H9 (cell line): Measurements from ENCODE around the gene CCDC57. TPM values are rescaled to one million over a fixed set of nuclear protein-coding genes. Genes with fewer than 3 reads are reported as not detected.

Experiments
- DNase-seq: peaks from one replicate; pipeline ENCODE4 v3.0.0-alpha.2; 2017
- H2AFZ ChIP-seq: one replicate; pipeline ENCODE4 v1.6.1; 2013; ENCODE audit warnings: mild to moderate bottlenecking, low read length, control low read depth, moderate library complexity
- H2AK5ac ChIP-seq: 2 replicates; pipeline ENCODE4 v1.6.1; 2013; ENCODE audit warnings: low read length, control low read depth, mixed read lengths; ENCODE audit not compliant: insufficient read length
- H2BK120ac ChIP-seq: one replicate; pipeline ENCODE4 v1.6.1; 2013; ENCODE audit warnings: low read depth, mild to moderate bottlenecking, low read length, control low read depth, inconsistent platforms; ENCODE audit not compliant: poor library complexity, severe bottlenecking
- H2BK12ac ChIP-seq: 2 replicates; pipeline ENCODE4 v1.6.1; 2013; ENCODE audit warnings: low read length, control low read depth, mixed read lengths, low read depth; ENCODE audit not compliant: insufficient read length
- H2BK15ac ChIP-seq: 2 replicates; pipeline ENCODE4 v1.6.1; 2013; ENCODE audit warnings: low read depth, low read length, control low read depth
- H2BK20ac ChIP-seq: one replicate; pipeline ENCODE4 v1.6.1; 2013; ENCODE audit warnings: low read depth, mild to moderate bottlenecking, low read length, control low read depth, inconsistent platforms; ENCODE audit not compliant: poor library complexity, severe bottlenecking
- H2BK5ac ChIP-seq: 2 replicates; pipeline ENCODE4 v1.6.1; 2013; ENCODE audit warnings: low read length, control low read depth, mixed read lengths; ENCODE audit not compliant: insufficient read length
- H3K14ac ChIP-seq: 2 replicates; pipeline ENCODE4 v1.6.1; 2013; ENCODE audit warnings: low read length, control low read depth; ENCODE audit not compliant: insufficient read depth
- H3K18ac ChIP-seq: 2 replicates; pipeline ENCODE4 v1.6.1; 2013; ENCODE audit warnings: low read depth, mild to moderate bottlenecking, mixed read lengths, low read length, control low read depth; ENCODE audit not compliant: insufficient read length
- H3K23ac ChIP-seq: 2 replicates; pipeline ENCODE4 v1.6.1; 2013; ENCODE audit warnings: low read length, control low read depth, mixed read lengths, low read depth; ENCODE audit not compliant: insufficient read length
- H3K23me2 ChIP-seq: 2 replicates; pipeline ENCODE4 v1.6.1; 2013; ENCODE audit warnings: low read depth, mild to moderate bottlenecking, mixed read lengths, low read length, control low read depth; ENCODE audit not compliant: insufficient read length, poor library complexity, severe bottlenecking
- H3K27ac ChIP-seq: 2 replicates; pipeline ENCODE4 v1.5.1; 2013; ENCODE audit warnings: low read length, control low read depth, mixed read lengths, low read depth; ENCODE audit not compliant: insufficient read length
- H3K27me3 ChIP-seq: 2 replicates; pipeline ENCODE4 v1.6.1; 2013; ENCODE audit warnings: low read length, control low read depth, inconsistent platforms; ENCODE audit not compliant: insufficient read depth
- H3K4ac ChIP-seq: 2 replicates; pipeline ENCODE4 v1.6.1; 2013; ENCODE audit warnings: low read depth, mild to moderate bottlenecking, control low read depth, inconsistent platforms, low read length, moderate library complexity
- H3K4me1 ChIP-seq: 2 replicates; pipeline ENCODE4 v1.6.1; 2013; ENCODE audit warnings: low read length, control low read depth, inconsistent platforms; ENCODE audit not compliant: insufficient read depth
- H3K4me2 ChIP-seq: 2 replicates; pipeline ENCODE4 v1.6.1; 2013; ENCODE audit warnings: low read length, control low read depth, mixed read lengths; ENCODE audit not compliant: insufficient read length, insufficient read depth
- H3K56ac ChIP-seq: 2 replicates; pipeline ENCODE4 v1.6.1; 2013; ENCODE audit warnings: low read depth, mild to moderate bottlenecking, mixed read lengths, low read length, control low read depth; ENCODE audit not compliant: insufficient read length
- H3K79me1 ChIP-seq: 2 replicates; pipeline ENCODE4 v1.6.1; 2013; ENCODE audit warnings: low read depth, mild to moderate bottlenecking, moderate library complexity, low read length, control low read depth, inconsistent platforms; ENCODE audit not compliant: insufficient read depth, poor library complexity, severe bottlenecking
- H3K79me2 ChIP-seq: 2 replicates; pipeline ENCODE4 v1.6.1; 2013; ENCODE audit warnings: low read length, control low read depth, inconsistent platforms; ENCODE audit not compliant: insufficient read depth
- H3K9ac ChIP-seq: 2 replicates; pipeline ENCODE4 v1.6.1; 2013; ENCODE audit warnings: low read length, control low read depth, mixed read lengths; ENCODE audit not compliant: insufficient read length; ENCODE audit errors: extremely low read depth
- H3K9me3 ChIP-seq: one replicate; pipeline ENCODE4 v1.6.1; 2013; ENCODE audit warnings: low read depth, low read length, inconsistent platforms; ENCODE audit not compliant: control insufficient read depth
- H3T11ph ChIP-seq: one replicate; pipeline ENCODE4 v1.6.1; 2013; ENCODE audit warnings: mild to moderate bottlenecking, low read length, control low read depth, inconsistent platforms
- H4K20me1 ChIP-seq: one replicate; pipeline ENCODE4 v1.6.1; 2013; ENCODE audit not compliant: control insufficient read depth, insufficient read length, insufficient read depth
- H4K5ac ChIP-seq: 2 replicates; pipeline ENCODE4 v1.6.1; 2013; ENCODE audit warnings: low read depth, mild to moderate bottlenecking, mixed read lengths, low read length, control low read depth; ENCODE audit not compliant: insufficient read length
- H4K8ac ChIP-seq: replicated peaks from 2 replicates; pipeline ENCODE4 v1.6.1; 2013; ENCODE audit warnings: low read length, control low read depth, mixed read lengths, low read depth; ENCODE audit not compliant: insufficient read length
- H4K91ac ChIP-seq: 2 replicates; pipeline ENCODE4 v1.6.1; 2013; ENCODE audit warnings: low read depth, mild to moderate bottlenecking, moderate library complexity, mixed read lengths, low read length, control low read depth; ENCODE audit not compliant: insufficient read length
- H3K27ac Mint-ChIP-seq, 3 experiments: 2 replicates in 2 of 3; 3 replicates in 1 of 3; pipeline ENCODE4 v1.8.0; 2020 to 2021; ENCODE audit warnings: mixed read lengths in 3 of 3, mild to moderate bottlenecking in 1 of 3, moderate library complexity in 1 of 3
- H3K27me3 Mint-ChIP-seq: 2 replicates; pipeline ENCODE4 v1.8.0; 2021; ENCODE audit warnings: low read depth, mild to moderate bottlenecking, moderate library complexity, mixed read lengths
- H3K36me3 Mint-ChIP-seq, 3 experiments: 2 replicates in 2 of 3; 3 replicates in 1 of 3; pipeline ENCODE4 v1.8.0; 2020 to 2021; ENCODE audit warnings: low read depth in 3 of 3, mixed read lengths in 3 of 3; ENCODE audit not compliant: insufficient read depth in 1 of 3
- H3K4me1 Mint-ChIP-seq, 2 experiments: 2 replicates each; pipeline ENCODE4 v1.8.0; 2020; ENCODE audit warnings: mixed read lengths in 2 of 2
- H3K4me3 Mint-ChIP-seq, 2 experiments: 2 replicates in 1 of 2; 3 replicates in 1 of 2; pipeline ENCODE4 v1.8.0; 2020 to 2021; ENCODE audit warnings: mild to moderate bottlenecking in 2 of 2, mixed read lengths in 2 of 2, moderate library complexity in 1 of 2
- H3K9me3 Mint-ChIP-seq, 2 experiments: 2 replicates in 1 of 2; 3 replicates in 1 of 2; pipeline ENCODE4 v1.8.0; 2020; ENCODE audit warnings: mild to moderate bottlenecking in 2 of 2, mixed read lengths in 2 of 2, moderate library complexity in 1 of 2
- WGBS: extraction: QIAGEN DNeasy Blood & Tissue Kit; methylation state at CpG from one replicate; pipeline ENCODE4 v1.1.7; 2013; ENCODE audit warnings: missing lambda C conversion rate, low lambda C conversion rate, mixed read lengths; ENCODE audit not compliant: insufficient read length; ENCODE audit errors: extremely low coverage; 5-methylcytosine and 5-hydroxymethylcytosine counted together
- total RNA-seq: library from RNA; stranded (reverse); gene quantifications from 2 replicates; pipeline ENCODE4 v1.2.1, GENCODE V29; 2021
- TF ChIP-seq, protein P1 (sequence below): fragments of 200-600 bp; sonication (generic); conservative IDR thresholded peaks from 3 replicates; pipeline ENCODE4 v1.8.0; 2021; ENCODE audit warnings: antibody characterized with exemption, mild to moderate bottlenecking

The CCDC57 gene
- total RNA-seq, 1 experiment from 2014 or later = 11.0 TPM

DNA sequence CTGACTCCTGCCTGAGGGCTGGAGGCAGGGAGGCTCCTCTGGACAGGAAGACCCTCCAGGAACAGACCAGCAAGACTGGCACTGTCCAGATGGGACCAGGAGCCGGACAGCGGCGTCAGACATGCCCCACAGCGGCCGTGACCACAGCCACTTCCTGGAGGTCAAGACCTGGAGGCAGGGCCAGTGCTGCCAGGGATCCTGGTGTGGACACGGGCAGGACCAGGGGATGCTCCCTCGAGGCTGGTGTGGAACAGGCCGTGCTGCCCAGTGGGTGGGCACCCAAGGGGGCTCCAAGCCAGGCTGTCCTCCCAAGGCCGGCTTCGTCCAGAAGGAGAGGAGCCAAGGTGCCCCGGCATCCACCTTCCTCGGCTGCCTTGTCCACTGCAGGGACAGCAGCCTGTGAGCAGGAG lies 4.5 kb upstream of the CCDC57 start:
- Mint-ChIP-seq H3K4me3 (no peak overlapping the region), H3K27ac (no peak overlapping the region), H3K27me3 (peaks cover 39% of the 10 kb centered on the region), H3K9me3 (no peaks in the 10 kb centered on the region; a peak in 1 of 5 replicates), H3K36me3 (no peaks in the 10 kb centered on the region), H3K4me1 (peaks cover 3% of the 10 kb centered on the region in 2 experiments)
- H3K23me2 ChIP-seq = peaks cover 7% of the 10 kb centered on the region
- no peaks in the 10 kb centered on the region for H3K79me2 ChIP-seq
- H2BK5ac ChIP-seq = no peak overlapping the region
- H4K91ac ChIP-seq = no peak overlapping the region
- H3K23ac ChIP-seq = no peak overlapping the region
- H2BK20ac ChIP-seq = no peak overlapping the region
- H3K4me2 ChIP-seq = no peak overlapping the region
- no peaks in the 10 kb centered on the region for H4K20me1 ChIP-seq
- H3K18ac ChIP-seq = no peak overlapping the region
- H4K8ac ChIP-seq = no peak overlapping the region
- H3K9me3 ChIP-seq = no peaks in the 10 kb centered on the region
- no peak overlapping the region for H2AK5ac ChIP-seq
- DNase-seq = no peak
- no peak overlapping the region for H2BK120ac ChIP-seq
- no peak overlapping the region for H3K27ac ChIP-seq
- no CpG with 5 or more reads among the region's 12 CpGs for WGBS
- no peak overlapping the region for H2BK12ac ChIP-seq
- no peak overlapping the region for H3K9ac ChIP-seq
- no peaks in the 10 kb centered on the region for H3K4me1 ChIP-seq
- peaks cover 4% of the 10 kb centered on the region for H3K27me3 ChIP-seq
- TF ChIP-seq, protein P1, sequence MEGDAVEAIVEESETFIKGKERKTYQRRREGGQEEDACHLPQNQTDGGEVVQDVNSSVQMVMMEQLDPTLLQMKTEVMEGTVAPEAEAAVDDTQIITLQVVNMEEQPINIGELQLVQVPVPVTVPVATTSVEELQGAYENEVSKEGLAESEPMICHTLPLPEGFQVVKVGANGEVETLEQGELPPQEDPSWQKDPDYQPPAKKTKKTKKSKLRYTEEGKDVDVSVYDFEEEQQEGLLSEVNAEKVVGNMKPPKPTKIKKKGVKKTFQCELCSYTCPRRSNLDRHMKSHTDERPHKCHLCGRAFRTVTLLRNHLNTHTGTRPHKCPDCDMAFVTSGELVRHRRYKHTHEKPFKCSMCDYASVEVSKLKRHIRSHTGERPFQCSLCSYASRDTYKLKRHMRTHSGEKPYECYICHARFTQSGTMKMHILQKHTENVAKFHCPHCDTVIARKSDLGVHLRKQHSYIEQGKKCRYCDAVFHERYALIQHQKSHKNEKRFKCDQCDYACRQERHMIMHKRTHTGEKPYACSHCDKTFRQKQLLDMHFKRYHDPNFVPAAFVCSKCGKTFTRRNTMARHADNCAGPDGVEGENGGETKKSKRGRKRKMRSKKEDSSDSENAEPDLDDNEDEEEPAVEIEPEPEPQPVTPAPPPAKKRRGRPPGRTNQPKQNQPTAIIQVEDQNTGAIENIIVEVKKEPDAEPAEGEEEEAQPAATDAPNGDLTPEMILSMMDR = no peak
- no peak overlapping the region for H3K4ac ChIP-seq
- no peak overlapping the region for H2BK15ac ChIP-seq
- no peak overlapping the region for H3K14ac ChIP-seq
- H3K79me1 ChIP-seq = no peaks in the 10 kb centered on the region
- no peak overlapping the region for H2AFZ ChIP-seq
- no peak overlapping the region for H3T11ph ChIP-seq
- H3K56ac ChIP-seq = no peak overlapping the region
- H4K5ac ChIP-seq = no peak overlapping the region
